AML-193 (cell line): ENCODE measurements around the gene FREM2.

Experiments used
- DNase-seq, 2 experiments: peaks; one replicate each; lab custom pipeline; 2025; lab: John Stamatoyannopoulos, UW

The FREM2 gene, protein sequence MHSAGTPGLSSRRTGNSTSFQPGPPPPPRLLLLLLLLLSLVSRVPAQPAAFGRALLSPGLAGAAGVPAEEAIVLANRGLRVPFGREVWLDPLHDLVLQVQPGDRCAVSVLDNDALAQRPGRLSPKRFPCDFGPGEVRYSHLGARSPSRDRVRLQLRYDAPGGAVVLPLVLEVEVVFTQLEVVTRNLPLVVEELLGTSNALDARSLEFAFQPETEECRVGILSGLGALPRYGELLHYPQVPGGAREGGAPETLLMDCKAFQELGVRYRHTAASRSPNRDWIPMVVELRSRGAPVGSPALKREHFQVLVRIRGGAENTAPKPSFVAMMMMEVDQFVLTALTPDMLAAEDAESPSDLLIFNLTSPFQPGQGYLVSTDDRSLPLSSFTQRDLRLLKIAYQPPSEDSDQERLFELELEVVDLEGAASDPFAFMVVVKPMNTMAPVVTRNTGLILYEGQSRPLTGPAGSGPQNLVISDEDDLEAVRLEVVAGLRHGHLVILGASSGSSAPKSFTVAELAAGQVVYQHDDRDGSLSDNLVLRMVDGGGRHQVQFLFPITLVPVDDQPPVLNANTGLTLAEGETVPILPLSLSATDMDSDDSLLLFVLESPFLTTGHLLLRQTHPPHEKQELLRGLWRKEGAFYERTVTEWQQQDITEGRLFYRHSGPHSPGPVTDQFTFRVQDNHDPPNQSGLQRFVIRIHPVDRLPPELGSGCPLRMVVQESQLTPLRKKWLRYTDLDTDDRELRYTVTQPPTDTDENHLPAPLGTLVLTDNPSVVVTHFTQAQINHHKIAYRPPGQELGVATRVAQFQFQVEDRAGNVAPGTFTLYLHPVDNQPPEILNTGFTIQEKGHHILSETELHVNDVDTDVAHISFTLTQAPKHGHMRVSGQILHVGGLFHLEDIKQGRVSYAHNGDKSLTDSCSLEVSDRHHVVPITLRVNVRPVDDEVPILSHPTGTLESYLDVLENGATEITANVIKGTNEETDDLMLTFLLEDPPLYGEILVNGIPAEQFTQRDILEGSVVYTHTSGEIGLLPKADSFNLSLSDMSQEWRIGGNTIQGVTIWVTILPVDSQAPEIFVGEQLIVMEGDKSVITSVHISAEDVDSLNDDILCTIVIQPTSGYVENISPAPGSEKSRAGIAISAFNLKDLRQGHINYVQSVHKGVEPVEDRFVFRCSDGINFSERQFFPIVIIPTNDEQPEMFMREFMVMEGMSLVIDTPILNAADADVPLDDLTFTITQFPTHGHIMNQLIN (N-terminal part only)

DNA sequence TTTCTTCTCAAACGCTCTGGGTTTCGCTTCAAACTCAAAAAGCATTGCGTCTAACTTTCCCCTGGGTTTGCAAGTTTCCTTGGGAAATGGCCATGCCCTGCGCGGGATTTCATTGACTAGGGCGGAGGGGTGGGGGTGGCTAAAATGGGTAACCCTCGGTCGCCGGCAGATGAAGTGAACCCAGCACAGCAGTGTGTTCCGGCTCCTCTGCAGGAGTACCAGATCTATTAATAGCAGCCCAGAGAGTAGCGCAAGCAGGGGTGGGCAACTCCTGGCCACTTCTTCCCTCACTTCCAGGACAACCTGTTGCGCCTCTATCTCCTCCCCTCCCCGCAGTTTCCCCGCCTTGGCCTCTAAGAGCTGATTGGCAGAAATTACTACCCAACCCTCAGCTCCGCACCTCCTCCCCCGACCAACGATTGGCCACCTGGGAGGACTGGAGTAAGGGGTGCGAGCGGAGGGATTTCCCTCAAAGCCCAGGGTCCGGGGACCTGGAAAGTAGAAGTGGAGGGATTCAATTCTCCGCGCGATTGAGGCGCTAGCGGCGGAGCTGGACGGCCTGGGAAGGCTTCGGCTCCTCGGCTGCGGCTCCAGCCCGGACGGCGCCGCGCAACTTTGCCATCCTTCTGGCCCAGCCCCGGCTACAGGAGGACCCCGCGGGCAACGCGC is at the start of gene FREM2:
Gene FREM2, plus strand, starts transcription at position 501 of the 669 bp plus-strand sequence. CDS start 268 bp downstream, outside the sequence.
- no peak for DNase-seq

DNA sequence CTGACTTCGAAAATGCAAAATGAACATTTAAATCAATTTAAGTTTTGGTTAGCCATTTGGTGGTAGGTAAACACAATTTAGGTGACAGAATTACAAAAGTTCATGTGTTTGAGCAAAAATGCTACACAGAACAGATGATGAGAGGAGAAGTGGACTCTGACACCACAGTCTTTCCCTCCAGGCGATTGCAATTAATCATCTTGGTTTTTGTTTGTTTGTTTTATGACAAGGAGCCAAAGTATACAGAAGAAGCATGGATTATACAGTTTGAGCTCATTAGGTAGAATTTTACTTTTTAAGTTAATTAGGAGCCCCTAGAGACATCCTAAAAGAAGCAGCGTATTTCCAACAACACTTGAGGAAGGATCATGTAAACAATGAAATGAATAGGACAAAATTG is 49.3 kb upstream of the FREM2 start:
- no peak for DNase-seq

DNA sequence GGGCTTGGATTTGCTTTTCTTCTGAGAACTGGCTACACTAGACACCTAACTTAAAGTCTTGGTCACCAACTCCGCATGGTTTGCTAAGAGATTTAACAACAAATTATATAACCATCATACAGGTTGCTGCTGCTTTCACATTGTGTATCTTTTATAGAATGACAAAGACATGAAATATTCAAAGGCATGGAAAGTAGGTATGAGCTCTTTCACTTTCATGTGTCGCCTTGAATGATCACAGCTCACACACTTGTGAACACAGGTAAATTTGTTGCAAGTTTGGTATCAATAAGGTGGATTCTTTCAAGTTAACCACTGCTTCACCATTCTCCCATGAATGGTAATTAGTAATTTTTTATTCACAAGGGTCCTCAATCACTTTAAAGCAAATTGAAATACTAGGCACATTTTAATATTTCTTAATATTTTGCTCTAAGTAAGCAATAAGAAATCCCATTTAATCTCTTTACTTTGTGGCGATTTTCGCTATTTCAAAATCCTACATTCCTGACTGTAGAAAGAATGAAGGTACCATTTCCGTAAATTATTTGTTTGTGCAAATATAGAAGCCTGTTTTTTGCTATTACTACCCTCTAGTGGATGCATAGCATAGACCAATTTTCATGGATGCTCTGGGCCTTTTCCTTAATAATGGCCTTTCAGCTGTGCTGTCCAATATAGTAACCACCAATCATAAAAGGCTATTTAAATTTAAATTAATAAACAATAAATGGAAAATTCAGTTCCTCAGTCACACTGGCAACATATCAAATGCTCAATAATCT is 45.5 kb upstream of the FREM2 start:
- no peak for DNase-seq

DNA sequence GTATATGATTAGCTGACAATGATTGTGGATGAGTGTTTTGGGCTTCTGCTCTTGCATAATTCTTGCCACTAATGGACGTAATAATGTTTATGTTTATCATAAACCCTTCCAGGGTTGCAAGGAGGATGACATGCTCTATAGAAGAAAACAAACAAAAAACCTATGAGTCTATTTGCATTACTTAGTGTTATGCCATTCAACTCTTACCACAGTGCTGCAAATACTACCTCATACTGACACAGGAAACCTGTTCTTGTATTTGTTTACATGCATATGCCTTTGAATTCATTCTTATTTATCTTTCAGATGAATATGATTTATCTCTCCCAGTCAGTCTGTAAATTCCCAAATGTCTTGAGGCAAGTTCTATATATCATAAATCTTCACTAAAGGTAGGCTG is 39.6 kb upstream of the FREM2 start:
- DNase-seq: no peak

DNA sequence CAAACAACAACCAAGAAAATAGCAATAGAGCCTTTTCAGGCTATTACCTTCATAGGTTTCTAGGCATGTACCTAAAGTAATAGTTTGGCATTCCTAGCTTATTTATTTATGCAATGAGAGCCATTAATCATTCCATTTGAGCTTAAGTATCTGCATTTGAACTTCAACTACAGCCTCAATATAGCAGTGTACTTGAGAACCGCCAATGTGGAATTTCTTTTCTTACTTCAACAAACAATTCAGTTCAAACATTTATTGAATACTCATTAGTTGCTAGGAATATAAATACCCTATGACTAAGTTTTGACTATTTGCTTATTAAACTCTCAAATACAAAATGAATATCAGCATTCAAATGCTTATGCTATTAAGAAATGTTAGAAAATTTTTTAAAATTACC is 38.0 kb upstream of the FREM2 start:
- DNase-seq: no peak

DNA sequence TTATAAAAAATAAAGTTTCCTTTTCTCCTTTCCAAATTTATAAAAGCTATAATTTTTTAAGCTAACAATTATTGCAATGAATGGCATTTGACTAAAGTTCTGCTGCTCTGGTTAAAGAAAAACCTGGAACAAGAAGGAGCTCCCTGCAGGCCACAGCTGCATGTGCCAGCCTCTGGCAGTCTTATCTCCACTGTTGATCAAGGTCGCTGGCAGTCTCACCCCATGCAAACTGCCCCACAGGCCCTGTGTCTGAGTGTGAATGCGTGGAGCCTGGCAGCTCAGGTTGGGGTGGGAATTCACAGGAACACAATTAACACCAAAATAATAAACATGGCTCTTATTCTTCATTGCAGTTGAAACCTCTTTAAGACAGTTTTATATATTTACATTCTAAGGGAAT is 30.2 kb upstream of the FREM2 start:
- no peak for DNase-seq

DNA sequence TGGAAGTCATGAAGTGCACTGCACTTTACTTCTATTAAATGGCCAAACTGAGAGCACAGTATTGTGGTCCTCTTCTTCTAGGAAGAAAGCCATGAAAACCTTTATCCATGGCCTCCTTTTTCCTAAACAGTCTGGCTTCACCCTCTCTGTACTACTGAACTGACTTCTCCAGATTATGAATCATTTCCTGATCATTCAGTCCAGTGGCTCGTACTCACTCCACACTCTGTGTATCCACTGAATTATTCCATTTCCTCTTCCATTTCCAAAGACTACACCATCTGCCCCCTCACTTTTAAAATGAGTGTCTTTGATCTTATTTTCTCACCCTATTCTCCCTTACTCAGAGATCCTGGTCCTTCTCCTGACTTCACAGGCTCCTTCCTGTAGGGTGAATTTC is 29.7 kb upstream of the FREM2 start:
- no peak for DNase-seq

DNA sequence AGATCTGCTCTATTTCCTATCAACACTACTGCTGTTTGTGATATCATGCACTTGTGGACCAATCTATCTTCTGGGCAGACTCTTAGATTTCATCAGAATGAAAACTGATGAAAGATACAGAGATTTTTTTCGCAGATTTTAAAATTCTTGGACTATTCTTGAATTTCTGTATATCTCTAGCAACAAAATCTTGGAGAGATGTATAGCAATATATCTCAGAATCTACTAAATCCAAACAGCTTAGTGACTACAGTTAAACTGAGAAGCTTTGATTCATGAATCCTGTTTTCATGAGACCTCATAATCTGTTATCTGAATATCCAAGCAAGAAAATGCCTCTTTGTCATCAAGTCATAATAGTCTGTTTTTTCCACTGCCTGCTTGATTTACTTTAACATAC is 28.0 kb upstream of the FREM2 start:
- DNase-seq: no peak

DNA sequence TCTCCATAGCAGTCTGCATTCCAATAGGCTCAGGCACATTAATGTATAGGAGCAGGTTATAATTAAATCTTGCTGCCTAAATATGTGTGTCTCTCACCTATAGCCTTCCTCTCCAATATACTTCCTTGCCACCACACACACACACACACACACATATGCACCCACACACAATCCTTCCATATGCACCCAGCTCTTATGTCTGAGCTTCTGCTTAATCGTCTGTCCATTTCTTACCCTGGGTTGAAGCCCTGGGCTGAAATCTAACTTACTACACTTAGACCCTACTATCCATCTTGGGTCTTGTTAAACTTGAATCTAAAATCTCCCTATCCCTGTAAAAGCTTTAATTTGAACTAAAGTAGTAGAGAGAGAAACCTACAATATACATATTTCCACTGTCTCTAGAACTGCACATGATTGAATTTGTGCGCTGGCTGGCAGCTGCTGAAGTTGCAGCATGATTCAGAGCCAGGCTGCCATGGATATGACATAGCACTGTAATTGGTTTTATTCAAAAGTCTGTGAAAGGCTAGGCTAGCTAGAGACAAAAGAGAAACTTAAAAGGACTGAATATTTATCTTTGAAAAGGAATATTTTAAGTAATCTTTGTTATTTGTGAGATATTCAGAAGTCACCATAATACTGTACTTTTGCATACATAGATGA is 25.7 kb upstream of the FREM2 start:
- DNase-seq: no peak

DNA sequence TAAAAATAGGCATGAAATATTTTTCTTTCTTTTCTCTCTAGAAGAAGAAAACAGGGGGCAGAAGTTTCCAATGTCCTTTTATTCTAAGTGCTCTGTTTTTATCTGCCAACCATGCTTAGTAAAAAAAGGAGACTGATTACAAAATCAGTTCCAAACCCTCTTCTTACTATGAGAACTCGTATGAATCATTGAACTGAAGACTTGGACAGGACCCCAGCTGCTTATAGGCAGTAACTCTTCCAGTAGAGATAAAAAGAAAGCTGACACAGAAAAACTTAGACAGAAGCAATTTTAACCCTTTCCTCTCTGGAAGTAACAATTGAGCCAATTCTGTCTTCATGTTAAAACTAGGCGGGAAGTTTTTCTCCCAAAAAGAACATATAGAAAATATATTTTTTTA is 24.5 kb upstream of the FREM2 start:
- no peak for DNase-seq

DNA sequence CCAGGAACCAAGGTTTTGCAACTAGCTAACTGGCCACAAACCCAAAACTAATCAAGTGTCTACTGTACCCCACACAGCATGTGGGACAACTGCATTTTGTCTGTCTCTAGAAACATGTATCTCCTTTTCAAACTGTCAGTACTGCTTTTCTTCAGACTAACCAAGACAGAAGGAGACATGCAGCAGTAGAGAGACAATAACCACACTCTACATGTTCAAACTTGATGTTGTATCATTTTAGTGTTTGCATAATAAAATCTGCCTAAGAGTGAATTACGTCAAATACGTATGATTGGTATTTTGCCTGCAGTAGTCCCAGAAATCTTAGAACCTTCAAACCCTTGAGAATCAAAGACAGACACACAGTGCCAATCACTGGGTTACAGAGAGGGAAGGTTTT is 22.0 kb upstream of the FREM2 start:
- no peak for DNase-seq

DNA sequence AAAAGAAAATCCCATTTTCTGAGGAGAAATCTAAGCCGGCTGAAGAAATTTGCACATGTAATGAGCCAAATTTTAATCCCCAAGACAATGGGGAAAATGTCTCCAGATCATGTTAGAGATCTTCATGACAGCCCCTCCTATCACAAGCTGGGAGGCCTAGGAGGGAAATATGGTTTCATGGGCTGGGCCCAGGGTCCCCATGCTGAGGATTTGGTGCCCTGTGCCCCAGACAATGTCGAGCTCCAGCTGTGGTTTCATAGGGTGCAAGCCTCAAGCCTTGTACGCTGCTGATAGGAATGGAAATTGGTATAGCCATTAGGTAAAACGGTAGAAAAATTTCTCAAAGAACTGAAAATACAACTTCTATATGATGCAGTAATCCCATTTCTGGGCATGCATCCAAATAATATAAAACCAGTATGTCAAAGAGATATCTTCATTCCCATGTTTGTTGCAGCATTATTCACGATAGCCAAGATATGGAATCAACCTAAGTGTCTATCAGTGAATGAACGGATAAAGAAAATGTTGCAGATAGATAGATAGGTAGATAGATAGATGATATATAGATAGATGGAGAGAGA is 19.3 kb upstream of the FREM2 start:
- DNase-seq: no peak

DNA sequence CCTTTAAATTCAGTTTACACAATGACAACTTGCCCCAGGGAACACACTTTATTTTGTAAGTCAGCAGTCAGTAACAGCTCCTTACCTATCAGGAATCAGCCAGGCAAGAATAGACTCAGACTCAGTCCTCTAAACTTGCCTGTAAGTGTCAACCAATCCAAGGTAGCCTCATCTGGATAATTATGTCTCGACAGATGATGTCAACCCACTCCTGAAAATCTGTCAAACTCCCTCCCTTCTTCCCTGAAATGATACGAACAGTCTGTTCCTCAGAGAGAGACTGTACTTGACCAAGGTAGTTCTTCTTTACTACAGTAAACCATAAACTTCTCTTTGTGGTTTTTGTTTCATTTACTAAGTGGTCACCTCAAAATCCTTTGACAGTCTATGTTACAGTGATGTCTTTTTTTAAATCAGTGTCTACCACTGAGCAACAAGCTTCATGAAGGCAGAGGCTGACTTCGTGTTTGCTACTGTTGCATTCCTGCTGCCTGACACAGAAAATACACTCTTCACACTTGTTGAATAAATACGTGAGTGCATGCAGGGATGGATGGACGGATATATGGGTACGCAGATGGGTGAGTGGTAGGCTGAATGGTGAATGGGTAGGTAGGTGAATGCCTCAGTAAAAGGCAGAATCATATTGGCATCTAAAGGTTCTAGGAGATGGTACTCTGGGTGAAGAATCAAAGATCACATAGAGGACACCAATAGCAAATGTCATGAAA is 17.5 kb upstream of the FREM2 start:
- DNase-seq: no peak

DNA sequence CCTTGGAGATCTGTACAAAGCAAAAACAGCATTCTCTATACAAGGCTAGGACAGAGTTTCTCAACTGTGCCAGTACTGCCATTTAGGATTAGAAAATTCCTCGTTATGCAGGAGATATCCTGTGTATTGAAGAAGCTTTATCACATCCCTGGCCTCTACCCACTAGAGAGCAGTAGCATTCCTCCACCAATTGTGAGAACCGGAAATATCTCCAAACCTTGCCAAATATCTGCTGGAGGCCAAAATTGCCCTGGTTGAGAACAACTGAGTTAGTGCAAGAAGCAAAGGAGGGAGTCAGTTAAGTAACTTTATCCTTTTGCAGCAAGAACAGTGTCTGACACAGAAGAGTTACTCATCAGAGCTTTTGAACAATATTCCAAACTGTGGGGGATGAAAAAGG is 16.2 kb upstream of the FREM2 start:
- no peak for DNase-seq

DNA sequence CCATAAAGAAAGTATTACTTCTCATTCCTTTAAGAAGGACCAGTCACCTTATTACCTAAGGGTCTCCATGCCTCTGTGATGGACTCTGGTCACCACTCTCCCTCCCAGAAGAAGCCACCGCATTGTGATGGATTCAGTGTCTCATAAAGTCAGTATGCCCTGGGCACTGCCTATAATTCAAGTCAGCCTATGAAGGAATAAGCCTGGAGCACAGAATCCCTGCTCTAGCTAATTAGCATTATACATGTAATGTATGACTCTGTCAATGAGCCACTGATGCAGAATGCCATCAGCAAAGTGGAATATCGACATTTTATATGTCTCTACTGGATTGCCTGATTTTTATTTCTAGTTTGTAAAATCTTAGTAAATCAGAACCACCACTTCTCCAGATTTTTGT is 14.9 kb upstream of the FREM2 start:
- no peak for DNase-seq

DNA sequence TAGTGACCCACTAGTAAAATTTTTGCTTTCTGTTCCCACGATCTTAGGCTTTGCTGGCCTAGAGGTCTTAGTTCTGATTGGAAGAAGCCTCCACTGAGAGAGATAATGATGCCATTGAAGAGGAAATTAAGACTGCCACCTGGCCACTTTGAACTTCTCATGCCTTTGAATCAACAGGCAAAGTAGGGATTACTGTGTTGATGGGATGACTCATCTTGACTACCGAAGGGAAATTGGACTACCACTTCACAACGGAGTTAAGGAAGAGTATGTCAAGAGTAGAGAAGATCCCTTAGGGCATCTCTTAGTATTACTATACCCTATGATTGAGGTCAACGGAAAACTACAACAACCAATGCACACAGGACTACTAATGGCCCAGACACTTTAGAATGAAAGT is 12.7 kb upstream of the FREM2 start:
- DNase-seq: no peak

DNA sequence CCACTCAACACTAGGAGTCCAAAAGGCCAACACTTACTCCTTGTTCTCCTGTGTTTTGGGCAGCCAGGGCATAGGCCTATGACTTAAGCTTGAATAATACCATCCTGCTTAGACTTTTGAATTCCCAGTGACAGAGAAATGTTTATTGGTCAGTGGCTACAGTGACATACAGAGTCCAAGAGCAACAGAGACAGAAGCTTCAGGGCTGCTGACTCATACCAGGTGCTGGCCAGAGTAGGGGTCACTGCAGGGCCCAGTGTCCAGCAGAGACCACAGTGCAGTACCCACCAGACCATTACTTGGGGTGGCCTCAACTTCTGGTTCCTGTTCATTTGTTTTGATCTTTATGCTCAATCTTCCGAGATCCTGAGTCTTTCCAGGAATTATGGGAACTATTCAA is 6.0 kb upstream of the FREM2 start:
- no peak for DNase-seq

DNA sequence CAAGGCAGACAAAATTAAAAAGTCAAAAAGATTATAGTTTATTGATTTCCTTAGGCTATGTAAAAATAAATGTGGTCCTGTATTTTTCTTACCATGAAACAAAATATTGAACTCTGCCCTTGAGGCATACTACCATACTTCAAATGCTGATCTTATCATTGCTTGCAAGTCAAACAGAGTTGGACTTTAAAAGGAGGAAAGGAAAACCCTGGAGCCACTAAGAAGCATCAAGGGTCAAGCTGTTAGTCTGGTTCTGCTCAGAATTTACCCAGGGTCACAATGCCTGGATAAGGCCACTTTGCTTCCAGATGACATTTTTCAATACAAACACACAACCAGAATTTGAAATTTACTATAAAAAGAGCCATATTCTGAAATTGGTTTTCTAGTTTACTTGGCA is 2.2 kb upstream of the FREM2 start:
- no peak for DNase-seq

DNA sequence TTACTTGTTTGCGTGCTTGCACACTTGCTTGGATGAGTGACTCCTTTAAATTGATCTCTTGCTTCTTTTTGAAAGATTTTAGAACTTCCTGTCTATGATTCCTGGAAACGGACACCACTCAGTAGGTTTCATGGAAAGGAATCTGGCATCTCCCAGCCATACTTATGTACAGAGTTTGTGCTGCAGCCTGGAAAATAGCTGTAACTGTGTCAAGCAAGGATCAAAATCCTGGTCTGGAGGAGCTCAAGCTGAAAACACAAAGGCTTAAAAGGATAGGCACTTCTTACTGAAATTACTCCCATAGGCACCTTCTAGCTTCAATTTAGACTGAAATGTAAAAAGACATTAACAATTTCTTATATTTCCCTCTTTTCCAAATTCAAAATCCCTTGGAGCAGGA is 1.4 kb upstream of the FREM2 start:
- DNase-seq: no peak
